Type B pancreatic cell (in vitro differentiated cells): ENCODE measurements around the gene ANAPC15. TPM values are rescaled to one million over a fixed set of nuclear protein-coding genes. Genes with fewer than 3 reads are reported as not detected.
"Not testable (repeated sequence)": the region's sequence is repeated elsewhere in the genome, so short reads cannot be mapped to it uniquely, and the experiment has no call there.

Source experiments
- DNase-seq: peaks from one replicate; pipeline ENCODE4 v3.0.0; 2021; ENCODE audit warnings: mixed read lengths; ENCODE audit not compliant: unreplicated experiment; ENCODE audit errors: extremely low spot score
- H3K27ac Mint-ChIP-seq: 2 replicates; pipeline ENCODE4 v1.8.0; 2021; ENCODE audit warnings: mild to moderate bottlenecking, mixed read lengths
- H3K27me3 Mint-ChIP-seq: 2 replicates; pipeline ENCODE4 v1.8.0; 2021; ENCODE audit warnings: mixed read lengths
- H3K36me3 Mint-ChIP-seq: 2 replicates; pipeline ENCODE4 v1.8.0; 2021; ENCODE audit warnings: mixed read lengths
- H3K4me1 Mint-ChIP-seq: one replicate; pipeline ENCODE4 v1.8.0; 2021; ENCODE audit warnings: mixed read lengths; ENCODE audit not compliant: unreplicated experiment
- H3K4me3 Mint-ChIP-seq: 2 replicates; pipeline ENCODE4 v1.8.0; 2021; ENCODE audit warnings: mild to moderate bottlenecking, mixed read lengths
- H3K9me3 Mint-ChIP-seq: 2 replicates; pipeline ENCODE4 v1.8.0; 2021; ENCODE audit warnings: mixed read lengths
- total RNA-seq: library from RNA; stranded (reverse); gene quantifications from 2 replicates; pipeline ENCODE4 v1.2.1, GENCODE V29; 2021; ENCODE audit warnings: low replicate concordance
- TF ChIP-seq, protein P1 (sequence below): fragments of 200-600 bp; sonication (generic); conservative IDR thresholded peaks from 2 replicates; pipeline ENCODE4 v1.5.0; 2021; ENCODE audit warnings: antibody characterized with exemption, mild to moderate bottlenecking

Gene ANAPC15
- total RNA-seq, 1 donor from 2014 or later, result 47.9 TPM

DNA sequence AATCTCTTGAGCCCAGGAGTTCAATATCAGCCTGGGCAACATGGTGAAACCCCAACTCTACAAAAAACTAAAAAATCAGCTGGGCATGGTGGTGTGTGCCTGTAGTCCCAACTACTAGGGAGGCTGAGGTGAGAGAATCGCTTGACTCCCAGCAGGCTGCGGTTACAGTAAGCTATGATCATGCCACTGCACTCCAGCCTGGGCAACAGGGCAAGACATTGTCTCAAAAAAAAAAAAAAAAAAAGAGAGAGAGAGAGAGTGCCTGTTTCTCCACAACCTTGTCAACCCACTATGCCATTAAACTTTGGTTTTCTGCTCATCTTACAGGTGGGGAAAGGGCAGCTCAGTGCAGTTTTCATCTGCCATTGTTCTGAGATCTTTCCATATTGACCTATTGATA, 28.2 kb upstream of the ANAPC15 start:
- TF ChIP-seq, protein P1, sequence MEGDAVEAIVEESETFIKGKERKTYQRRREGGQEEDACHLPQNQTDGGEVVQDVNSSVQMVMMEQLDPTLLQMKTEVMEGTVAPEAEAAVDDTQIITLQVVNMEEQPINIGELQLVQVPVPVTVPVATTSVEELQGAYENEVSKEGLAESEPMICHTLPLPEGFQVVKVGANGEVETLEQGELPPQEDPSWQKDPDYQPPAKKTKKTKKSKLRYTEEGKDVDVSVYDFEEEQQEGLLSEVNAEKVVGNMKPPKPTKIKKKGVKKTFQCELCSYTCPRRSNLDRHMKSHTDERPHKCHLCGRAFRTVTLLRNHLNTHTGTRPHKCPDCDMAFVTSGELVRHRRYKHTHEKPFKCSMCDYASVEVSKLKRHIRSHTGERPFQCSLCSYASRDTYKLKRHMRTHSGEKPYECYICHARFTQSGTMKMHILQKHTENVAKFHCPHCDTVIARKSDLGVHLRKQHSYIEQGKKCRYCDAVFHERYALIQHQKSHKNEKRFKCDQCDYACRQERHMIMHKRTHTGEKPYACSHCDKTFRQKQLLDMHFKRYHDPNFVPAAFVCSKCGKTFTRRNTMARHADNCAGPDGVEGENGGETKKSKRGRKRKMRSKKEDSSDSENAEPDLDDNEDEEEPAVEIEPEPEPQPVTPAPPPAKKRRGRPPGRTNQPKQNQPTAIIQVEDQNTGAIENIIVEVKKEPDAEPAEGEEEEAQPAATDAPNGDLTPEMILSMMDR, result no peak
- Mint-ChIP-seq H3K4me3 (no peak overlapping the region), H3K36me3 (no peaks in the 10 kb centered on the region), H3K4me1 (peaks cover 3% of the 10 kb centered on the region), H3K9me3 (no peaks in the 10 kb centered on the region), H3K27ac (no peak overlapping the region), H3K27me3 (peaks cover 9% of the 10 kb centered on the region)
- no peak for DNase-seq

DNA sequence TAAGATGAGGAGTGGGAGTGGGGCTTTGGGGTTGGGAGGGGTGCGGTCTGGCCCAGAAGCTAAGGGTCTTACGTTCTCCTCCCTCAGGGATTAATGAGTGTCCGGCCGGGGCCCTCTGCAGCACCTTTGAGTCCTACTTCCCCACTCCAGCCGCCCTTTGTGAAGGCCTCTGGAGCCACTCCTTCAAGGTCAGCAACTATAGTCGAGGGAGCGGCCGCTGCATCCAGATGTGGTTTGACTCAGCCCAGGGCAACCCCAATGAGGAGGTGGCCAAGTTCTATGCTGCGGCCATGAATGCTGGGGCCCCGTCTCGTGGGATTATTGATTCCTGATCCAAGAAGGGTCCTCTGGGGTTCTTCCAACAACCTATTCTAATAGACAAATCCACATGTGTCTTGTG, 27.0 kb upstream of the ANAPC15 start:
- no peaks in the 10 kb centered on the region for H3K9me3 Mint-ChIP-seq
- DNase-seq, result no peak
- H3K27me3 Mint-ChIP-seq, result peaks cover 9% of the 10 kb centered on the region
- H3K4me1 Mint-ChIP-seq, result peaks cover 3% of the 10 kb centered on the region
- no peak overlapping the region for H3K27ac Mint-ChIP-seq
- no peak overlapping the region for H3K4me3 Mint-ChIP-seq
- TF ChIP-seq, protein P1, result no peak
- H3K36me3 Mint-ChIP-seq, result no peaks in the 10 kb centered on the region

DNA sequence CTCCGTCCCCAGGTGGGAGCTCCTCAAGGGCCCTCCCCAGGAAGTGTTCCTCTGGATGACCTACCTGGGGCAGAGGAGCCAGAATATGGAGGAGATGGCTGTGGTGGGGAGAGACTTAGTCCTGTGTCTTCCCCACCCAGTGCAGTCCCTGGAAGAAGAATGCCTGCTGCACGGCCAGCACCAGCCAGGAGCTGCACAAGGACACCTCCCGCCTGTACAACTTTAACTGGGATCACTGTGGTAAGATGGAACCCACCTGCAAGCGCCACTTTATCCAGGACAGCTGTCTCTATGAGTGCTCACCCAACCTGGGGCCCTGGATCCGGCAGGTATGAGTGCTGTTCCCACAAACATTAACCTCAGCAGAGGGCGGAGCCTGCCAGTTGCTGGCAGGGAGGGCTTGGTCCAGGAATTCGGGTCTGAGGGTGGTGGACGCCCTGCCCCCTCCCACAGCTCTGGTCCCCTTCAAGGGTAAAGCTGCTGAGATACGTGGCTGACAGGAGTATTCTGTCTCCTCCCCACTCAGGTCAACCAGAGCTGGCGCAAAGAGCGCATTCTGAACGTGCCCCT, 26.4 kb upstream of the ANAPC15 start:
- DNase-seq, result no peak
- H3K9me3 Mint-ChIP-seq, result no peaks in the 10 kb centered on the region
- no peaks in the 10 kb centered on the region for H3K36me3 Mint-ChIP-seq
- H3K4me3 Mint-ChIP-seq, result no peak overlapping the region
- H3K27me3 Mint-ChIP-seq, result peaks cover 8% of the 10 kb centered on the region
- H3K27ac Mint-ChIP-seq, result no peak overlapping the region
- TF ChIP-seq, protein P1, result no peak
- peaks cover 2% of the 10 kb centered on the region for H3K4me1 Mint-ChIP-seq

DNA sequence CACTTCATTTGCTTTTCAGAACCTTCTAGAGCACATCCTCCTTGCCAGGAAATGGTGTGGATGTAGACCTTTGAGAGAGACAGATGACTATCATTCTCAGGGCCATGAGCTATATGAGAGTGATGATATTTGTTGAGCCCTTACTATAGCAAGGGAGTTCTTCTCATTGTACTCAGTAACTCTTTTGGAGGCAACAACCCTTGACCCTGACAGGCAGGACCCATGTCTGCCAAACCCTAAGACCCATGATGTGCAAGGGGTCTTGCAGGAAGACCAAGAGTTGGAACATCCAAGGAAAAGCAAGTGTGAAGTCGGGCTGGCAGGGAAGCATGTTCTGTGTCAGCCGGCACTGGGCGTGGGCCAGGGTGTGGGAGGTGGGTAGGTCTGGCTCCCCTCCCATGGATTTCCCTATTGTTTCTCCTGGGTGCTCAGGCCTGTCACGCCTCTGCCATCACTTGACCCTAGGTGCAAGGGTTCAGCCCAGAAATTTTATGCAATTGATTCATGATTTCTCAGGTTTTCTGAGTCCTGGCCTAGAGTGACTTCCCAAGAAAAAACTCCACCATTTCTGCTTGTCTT, 24.3 kb upstream of the ANAPC15 start:
- no peaks in the 10 kb centered on the region for H3K4me1 Mint-ChIP-seq
- H3K27me3 Mint-ChIP-seq, result peaks cover 19% of the 10 kb centered on the region
- no peak for DNase-seq
- no peaks in the 10 kb centered on the region for H3K9me3 Mint-ChIP-seq
- no peak overlapping the region for H3K27ac Mint-ChIP-seq
- no peak overlapping the region for H3K4me3 Mint-ChIP-seq
- H3K36me3 Mint-ChIP-seq, result no peaks in the 10 kb centered on the region
- TF ChIP-seq, protein P1, result no peak

- Mint-ChIP-seq H3K27ac (no peak overlapping the region), H3K27me3 (peaks cover 18% of the 10 kb centered on the region), H3K36me3 (no peaks in the 10 kb centered on the region), H3K4me3 (no peak overlapping the region), H3K4me1 (no peaks in the 10 kb centered on the region), H3K9me3 (no peaks in the 10 kb centered on the region)
- DNase-seq, result no peak
- TF ChIP-seq, protein P1, result no peak
These were observed 23.6 kb upstream of the ANAPC15 start for GRCh38 chr11:72135891-72136683.

GRCh38 chr11:72135473-72135872, 23.0 kb upstream of the ANAPC15 start, which contains the start of gene FOLR3:
FOLR3 (plus strand) TSS chr11:72135725; CDS start chr11:72135953, 228 bp downstream.
- H3K4me1 Mint-ChIP-seq, H3K27ac Mint-ChIP-seq, DNase-seq, H3K9me3 Mint-ChIP-seq, H3K36me3 Mint-ChIP-seq, H3K4me3 Mint-ChIP-seq: not testable (repeated sequence)
- peaks cover 15% of the 10 kb centered on the region for H3K27me3 Mint-ChIP-seq
